ENCODE results near the gene OARD1.

The OARD1 gene

DNA sequence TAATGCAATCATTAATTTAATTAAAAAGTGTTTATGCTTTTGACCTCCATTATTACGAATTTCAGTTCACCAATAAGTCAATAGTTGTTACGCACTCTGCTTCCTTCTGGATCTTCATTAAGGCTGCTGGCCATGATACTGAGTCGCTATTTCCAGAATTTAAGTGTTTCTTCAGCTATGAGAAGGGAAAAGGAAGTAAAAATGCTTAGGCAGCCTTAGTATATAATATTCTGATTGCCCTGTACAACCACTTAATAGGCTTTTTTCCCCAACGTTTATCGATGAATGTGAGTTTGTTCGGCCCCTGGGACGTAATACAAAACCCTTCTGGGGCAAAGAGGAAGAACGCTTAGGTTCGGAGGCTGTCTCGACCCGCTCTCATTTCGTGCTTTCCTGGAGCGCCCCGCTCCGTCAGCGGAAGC is 644 bp downstream of the OARD1 start:
- DNase-seq (no peak), ATAC-seq (replicated peaks) (no peak)
- peaks cover 34% of the 10 kb centered on the region for H3K36me3 Mint-ChIP-seq (ENCODE audit: insufficient read depth)
- peak overlapping the region; percentile 93 to 94 for H3K4me3 Mint-ChIP-seq
- H3K27me3 Mint-ChIP-seq, result no peaks in the 10 kb centered on the region
- H3K9me3 Mint-ChIP-seq, result no peaks in the 10 kb centered on the region
- H3K4me1 Mint-ChIP-seq (ENCODE audit: low read depth in 2 of 2), result peaks cover 37 to 46% of the 10 kb centered on the region in 2 donors
- H3K27ac Mint-ChIP-seq, result peak overlapping the region; percentile 94 to 95

DNA sequence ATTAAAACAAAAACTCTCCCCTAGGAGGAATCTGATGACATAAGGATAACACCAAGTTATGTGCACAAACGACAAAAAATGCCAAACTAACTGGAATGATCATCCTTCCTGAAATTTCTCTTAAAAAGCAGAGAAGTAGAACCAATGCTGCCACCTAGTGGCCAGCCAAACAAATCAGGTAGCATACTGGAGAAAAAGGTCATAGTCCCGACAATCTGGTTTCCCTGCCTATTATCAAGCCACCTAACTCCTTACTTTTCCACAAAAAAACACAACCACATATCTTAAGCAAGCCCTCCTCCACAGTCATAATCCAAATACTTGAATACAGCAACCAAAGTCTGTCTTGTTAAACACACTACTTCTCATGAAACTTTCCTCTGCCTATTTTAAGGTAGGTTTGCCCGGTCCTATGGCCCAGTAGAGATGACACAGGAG is 5.3 kb downstream of the OARD1 start:
- Mint-ChIP-seq H3K27me3 (no peaks in the 10 kb centered on the region), H3K27ac (peak overlapping the region; percentile 8 to 59), H3K36me3 (ENCODE audit: insufficient read depth) (peaks cover 35% of the 10 kb centered on the region), H3K4me1 (ENCODE audit: low read depth in 2 of 2) (peaks cover 15 to 25% of the 10 kb centered on the region in 2 donors), H3K4me3 (no peak overlapping the region), H3K9me3 (no peaks in the 10 kb centered on the region)
- DNase-seq, result peak; percentile 50 to 55 (median 51)
- ATAC-seq (replicated peaks), result no peak

DNA sequence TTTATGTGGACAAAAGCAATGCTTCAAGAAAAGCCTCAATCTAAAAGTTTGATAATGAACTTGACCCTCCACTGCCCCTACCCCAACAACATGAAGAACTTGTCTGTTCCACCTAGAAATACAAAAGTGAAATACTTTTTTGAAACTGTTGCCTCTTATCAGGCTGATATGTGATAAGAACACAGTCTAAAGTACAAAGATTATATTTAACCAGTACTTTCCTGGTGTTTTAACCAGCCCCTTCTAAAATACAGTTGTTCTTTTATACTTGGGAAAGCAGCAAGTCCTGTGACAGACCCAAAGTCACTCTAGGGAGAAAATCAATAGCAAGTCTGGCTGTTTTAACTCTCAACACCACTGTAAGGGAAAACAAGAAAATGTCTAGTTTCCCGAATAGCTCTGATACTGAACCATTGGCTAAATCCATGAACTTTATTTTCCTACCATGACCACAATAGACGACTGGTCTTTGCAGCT is 6.6 kb downstream of the OARD1 start:
- no peak for DNase-seq
- Mint-ChIP-seq H3K4me3 (no peak overlapping the region), H3K27ac (no peak overlapping the region), H3K36me3 (ENCODE audit: insufficient read depth) (peaks cover 37% of the 10 kb centered on the region), H3K9me3 (no peaks in the 10 kb centered on the region), H3K4me1 (ENCODE audit: low read depth in 2 of 2) (peaks cover 7 to 12% of the 10 kb centered on the region in 2 donors), H3K27me3 (no peaks in the 10 kb centered on the region)
- ATAC-seq (replicated peaks), result no peak

DNA sequence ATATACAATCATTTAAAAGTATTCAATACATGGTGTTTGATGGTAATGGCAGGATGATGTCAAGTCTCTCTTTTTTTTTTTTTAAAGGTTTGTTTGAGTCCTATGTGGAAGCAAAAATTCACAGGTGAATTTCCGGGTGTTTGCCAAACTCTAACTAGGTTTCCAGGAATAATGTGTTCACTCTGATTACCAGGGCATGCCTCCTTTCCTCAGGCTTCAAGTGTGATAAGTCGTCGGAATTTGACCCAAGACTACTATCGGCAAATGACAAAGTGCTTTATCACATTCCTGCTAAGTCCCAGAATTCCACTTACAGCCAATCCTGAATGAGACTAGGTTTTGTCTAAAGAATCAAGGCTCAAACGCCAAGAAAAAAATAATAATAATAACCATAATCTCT is 7.3 kb downstream of the OARD1 start:
- peaks cover 35% of the 10 kb centered on the region for H3K36me3 Mint-ChIP-seq (ENCODE audit: insufficient read depth)
- DNase-seq (no peak), ATAC-seq (replicated peaks) (no peak)
- no peaks in the 10 kb centered on the region for H3K27me3 Mint-ChIP-seq
- H3K4me3 Mint-ChIP-seq, result no peak overlapping the region
- H3K27ac Mint-ChIP-seq, result no peak overlapping the region
- H3K9me3 Mint-ChIP-seq, result no peaks in the 10 kb centered on the region
- peaks cover 6 to 11% of the 10 kb centered on the region in 2 donors for H3K4me1 Mint-ChIP-seq (ENCODE audit: low read depth in 2 of 2)

DNA sequence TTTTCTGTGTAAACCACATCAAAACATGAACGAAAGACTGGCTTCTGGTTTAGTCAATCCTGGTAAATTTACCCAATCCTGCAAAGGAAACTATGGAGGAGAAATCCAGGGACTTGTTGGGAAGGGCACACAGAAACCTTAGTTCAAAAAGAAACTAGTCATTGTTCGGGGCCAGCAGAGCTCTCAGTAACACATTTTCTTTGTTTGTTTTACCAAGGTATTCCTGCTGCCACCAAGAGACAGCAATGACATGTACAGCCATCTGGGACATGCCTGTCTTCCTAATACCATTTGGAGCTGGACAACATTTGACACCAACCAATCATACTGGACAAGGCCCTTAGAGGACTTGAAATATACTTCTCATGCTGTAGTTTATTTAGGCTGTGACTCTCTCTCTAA is 8.3 kb downstream of the OARD1 start:
- H3K9me3 Mint-ChIP-seq, result no peaks in the 10 kb centered on the region
- H3K27ac Mint-ChIP-seq, result no peak overlapping the region
- peaks cover 6 to 15% of the 10 kb centered on the region in 2 donors for H3K4me1 Mint-ChIP-seq (ENCODE audit: low read depth in 2 of 2)
- DNase-seq, result no peak
- no peak for ATAC-seq (replicated peaks)
- no peak overlapping the region for H3K4me3 Mint-ChIP-seq
- peaks cover 33% of the 10 kb centered on the region for H3K36me3 Mint-ChIP-seq (ENCODE audit: insufficient read depth)
- no peaks in the 10 kb centered on the region for H3K27me3 Mint-ChIP-seq

DNA sequence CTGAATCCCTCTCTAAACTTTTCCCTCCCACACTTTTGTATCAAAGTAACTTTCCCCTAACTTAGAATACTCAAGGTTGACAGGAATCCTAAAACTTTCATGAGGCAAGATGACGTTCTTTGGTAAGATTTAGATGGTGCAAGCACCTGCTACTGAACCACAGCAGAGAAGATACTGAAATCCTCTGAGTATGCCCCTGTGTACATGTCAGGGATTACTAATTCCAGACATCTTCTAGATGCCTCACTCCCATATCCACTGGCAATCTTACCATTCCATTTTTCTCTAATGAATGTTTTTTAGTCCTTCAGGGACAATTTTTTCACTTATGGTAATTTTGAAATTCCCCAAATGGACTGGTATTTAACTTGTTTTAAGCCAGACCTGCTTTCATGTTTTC is 10.1 kb downstream of the OARD1 start:
- Mint-ChIP-seq H3K27me3 (no peaks in the 10 kb centered on the region), H3K9me3 (no peaks in the 10 kb centered on the region), H3K4me3 (no peak overlapping the region), H3K27ac (no peak overlapping the region), H3K4me1 (ENCODE audit: low read depth in 2 of 2) (peaks cover 4 to 17% of the 10 kb centered on the region in 2 donors), H3K36me3 (ENCODE audit: insufficient read depth) (peaks cover 31% of the 10 kb centered on the region)
- no peak for DNase-seq
- ATAC-seq (replicated peaks), result no peak

DNA sequence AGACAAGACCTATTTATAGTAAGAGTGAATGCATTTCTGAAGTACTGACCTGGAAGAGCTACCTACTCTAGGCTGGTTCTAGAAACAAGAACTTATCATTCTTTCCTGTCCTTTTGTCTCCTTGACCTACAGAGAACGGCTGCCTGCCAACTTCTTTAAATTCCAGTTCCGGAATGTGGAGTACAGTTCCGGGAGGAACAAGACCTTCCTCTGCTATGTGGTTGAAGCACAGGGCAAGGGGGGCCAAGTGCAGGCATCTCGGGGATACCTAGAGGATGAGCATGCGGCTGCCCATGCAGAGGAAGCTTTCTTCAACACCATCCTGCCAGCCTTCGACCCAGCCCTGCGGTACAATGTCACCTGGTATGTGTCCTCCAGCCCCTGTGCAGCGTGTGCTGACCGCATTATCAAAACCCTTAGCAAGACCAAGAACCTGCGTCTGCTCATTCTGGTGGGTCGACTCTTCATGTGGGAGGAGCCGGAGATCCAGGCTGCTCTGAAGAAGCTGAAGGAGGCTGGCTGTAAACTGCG is 10.9 kb downstream of the OARD1 start:
- Mint-ChIP-seq H3K36me3 (ENCODE audit: insufficient read depth) (peaks cover 24% of the 10 kb centered on the region), H3K27me3 (no peaks in the 10 kb centered on the region), H3K27ac (no peak overlapping the region), H3K9me3 (no peaks in the 10 kb centered on the region), H3K4me1 (ENCODE audit: low read depth in 2 of 2) (peaks cover 0 to 10% of the 10 kb centered on the region in 2 donors), H3K4me3 (no peak overlapping the region)
- DNase-seq (no peak), ATAC-seq (replicated peaks) (no peak)

DNA sequence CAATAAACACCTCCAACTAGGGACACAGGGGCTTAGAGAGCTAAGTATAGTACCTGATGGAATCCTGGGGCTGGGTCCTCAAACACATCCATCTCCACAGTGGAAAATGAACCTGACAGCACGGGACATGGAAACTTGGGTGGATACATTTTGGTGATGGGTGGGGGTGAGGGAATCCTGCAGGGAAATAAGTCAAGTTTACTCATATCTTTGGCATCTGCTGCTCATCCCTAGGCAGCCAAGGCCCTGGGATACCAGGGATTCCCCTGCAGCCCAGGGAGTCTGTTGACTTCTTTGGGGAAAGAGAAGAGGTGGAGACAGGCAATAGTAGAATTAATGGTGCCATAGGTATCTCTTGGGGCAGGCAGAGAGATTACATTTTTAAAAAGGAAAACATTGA is 12.6 kb downstream of the OARD1 start:
- H3K9me3 Mint-ChIP-seq, result no peaks in the 10 kb centered on the region
- no peak overlapping the region for H3K4me3 Mint-ChIP-seq
- DNase-seq (no peak), ATAC-seq (replicated peaks) (no peak)
- H3K27ac Mint-ChIP-seq, result no peak overlapping the region
- no peaks in the 10 kb centered on the region for H3K27me3 Mint-ChIP-seq
- H3K4me1 Mint-ChIP-seq (ENCODE audit: low read depth in 2 of 2), result peaks cover 0 to 10% of the 10 kb centered on the region in 2 donors
- peaks cover 17% of the 10 kb centered on the region for H3K36me3 Mint-ChIP-seq (ENCODE audit: insufficient read depth)

DNA sequence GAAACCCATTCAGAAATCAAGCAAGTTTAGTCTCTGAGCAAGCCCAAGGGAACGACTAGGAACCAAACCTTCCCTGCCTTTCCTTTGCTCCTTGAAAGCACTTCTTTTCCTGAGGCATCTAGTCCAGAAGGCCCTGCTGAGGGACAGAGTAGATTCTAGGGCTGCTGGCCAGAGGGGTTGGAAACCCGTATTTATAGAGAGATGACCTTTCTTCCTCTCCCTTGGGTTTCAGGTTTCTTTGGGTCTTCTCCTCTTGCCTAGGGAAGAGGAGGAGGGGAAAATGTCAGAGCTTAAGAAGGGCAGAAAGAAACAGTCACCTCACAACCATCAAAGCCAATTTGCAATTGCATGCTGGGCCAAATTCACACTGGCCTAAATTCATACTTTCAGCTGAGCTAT is 13.4 kb downstream of the OARD1 start:
- Mint-ChIP-seq H3K27me3 (no peaks in the 10 kb centered on the region), H3K36me3 (ENCODE audit: insufficient read depth) (peaks cover 17% of the 10 kb centered on the region), H3K4me3 (no peak overlapping the region), H3K27ac (no peak overlapping the region), H3K9me3 (no peaks in the 10 kb centered on the region), H3K4me1 (ENCODE audit: low read depth in 2 of 2) (peaks cover 0 to 10% of the 10 kb centered on the region in 2 donors)
- DNase-seq, result no peak
- no peak for ATAC-seq (replicated peaks)

DNA sequence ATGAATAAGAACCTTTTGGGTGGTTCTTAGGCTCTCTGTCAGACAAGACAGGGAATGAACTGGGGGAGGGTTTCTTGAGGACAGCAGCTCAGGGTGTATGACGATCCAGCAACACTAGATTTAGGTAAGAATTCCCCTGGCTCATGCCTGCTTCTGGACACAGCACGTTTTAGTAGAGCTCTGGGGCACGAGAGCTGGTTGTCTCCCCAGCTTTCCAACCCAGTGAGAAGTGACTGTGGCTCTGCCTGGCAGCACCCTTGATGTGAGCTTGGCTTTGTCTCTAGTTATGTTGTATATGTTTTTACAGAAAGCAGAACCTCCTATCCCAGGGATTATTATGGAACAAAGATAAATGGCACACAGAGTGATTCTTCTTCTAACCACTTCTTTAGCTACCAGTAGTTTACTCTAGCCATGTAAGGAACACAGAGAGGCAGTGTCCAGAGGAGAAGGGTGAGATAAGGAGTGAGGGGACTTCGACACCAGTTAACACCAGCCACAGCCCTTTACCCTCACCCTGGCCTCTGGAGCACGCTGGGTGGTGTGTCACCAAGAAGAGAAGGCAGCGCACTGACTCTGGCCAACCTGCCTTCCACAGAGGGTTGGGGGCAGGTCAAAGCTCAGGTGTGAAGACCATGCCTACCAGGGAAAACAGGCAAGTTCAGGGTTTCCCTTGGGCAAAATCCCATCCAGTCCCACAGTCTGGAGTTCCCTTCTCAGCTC is 15.2 kb downstream of the OARD1 start:
- H3K27me3 Mint-ChIP-seq, result no peaks in the 10 kb centered on the region
- no peak for DNase-seq
- no peak overlapping the region for H3K27ac Mint-ChIP-seq
- no peaks in the 10 kb centered on the region for H3K9me3 Mint-ChIP-seq
- ATAC-seq (replicated peaks), result no peak
- peaks cover 8% of the 10 kb centered on the region for H3K36me3 Mint-ChIP-seq (ENCODE audit: insufficient read depth)
- no peak overlapping the region for H3K4me3 Mint-ChIP-seq
- peaks cover 10 to 20% of the 10 kb centered on the region in 2 donors for H3K4me1 Mint-ChIP-seq (ENCODE audit: low read depth in 2 of 2)

DNA sequence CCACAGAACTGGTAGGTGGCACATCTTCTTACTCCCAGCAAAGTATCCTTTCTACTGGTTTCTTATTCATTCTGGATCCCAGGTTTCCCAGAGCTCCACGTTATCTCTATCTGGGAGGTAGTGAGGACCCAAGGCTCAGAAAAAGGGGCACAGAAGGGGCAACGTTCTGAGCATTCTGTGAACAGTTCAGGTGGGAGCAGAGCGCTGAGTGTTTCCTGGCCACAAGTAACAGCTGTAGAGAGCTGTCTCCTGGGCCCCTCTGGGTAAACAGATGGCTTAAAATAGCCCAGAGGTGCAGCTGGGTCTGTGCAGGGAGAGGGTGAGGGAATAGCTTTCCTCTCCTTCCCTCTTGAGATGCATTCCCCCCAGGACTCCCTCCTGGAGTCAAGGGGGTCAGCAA is 17.0 kb downstream of the OARD1 start:
- no peaks in the 10 kb centered on the region for H3K27me3 Mint-ChIP-seq
- no peak overlapping the region for H3K27ac Mint-ChIP-seq
- H3K36me3 Mint-ChIP-seq (ENCODE audit: insufficient read depth), result peaks cover 7% of the 10 kb centered on the region
- DNase-seq, result no peak
- H3K9me3 Mint-ChIP-seq, result no peaks in the 10 kb centered on the region
- H3K4me1 Mint-ChIP-seq (ENCODE audit: low read depth in 2 of 2), result peaks cover 14 to 23% of the 10 kb centered on the region in 2 donors
- no peak for ATAC-seq (replicated peaks)
- H3K4me3 Mint-ChIP-seq, result no peak overlapping the region

DNA sequence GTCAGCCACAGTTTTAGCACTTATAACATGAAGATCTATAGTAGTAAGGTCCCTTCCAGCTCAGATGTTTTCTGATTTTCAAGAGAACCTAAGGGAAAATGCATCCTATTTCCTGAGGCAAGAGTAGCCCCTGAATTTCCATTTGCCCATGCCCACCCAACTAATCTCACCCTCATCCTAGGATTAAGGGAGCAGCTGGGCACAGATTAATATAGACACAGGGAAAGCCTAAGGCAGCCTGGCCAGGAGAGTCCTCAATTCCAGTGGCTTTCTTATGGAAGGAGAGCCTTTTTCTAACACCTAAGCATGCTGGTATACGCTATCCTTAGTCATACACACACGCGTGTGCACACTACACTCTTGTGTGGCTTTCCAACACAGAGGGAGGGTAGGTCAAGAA is 17.6 kb downstream of the OARD1 start:
- no peaks in the 10 kb centered on the region for H3K27me3 Mint-ChIP-seq
- H3K4me1 Mint-ChIP-seq (ENCODE audit: low read depth in 2 of 2), result peaks cover 14 to 23% of the 10 kb centered on the region in 2 donors
- H3K27ac Mint-ChIP-seq, result no peak overlapping the region
- no peak for ATAC-seq (replicated peaks)
- peaks cover 7% of the 10 kb centered on the region for H3K36me3 Mint-ChIP-seq (ENCODE audit: insufficient read depth)
- no peak overlapping the region for H3K4me3 Mint-ChIP-seq
- H3K9me3 Mint-ChIP-seq, result no peaks in the 10 kb centered on the region
- DNase-seq, result no peak

DNA sequence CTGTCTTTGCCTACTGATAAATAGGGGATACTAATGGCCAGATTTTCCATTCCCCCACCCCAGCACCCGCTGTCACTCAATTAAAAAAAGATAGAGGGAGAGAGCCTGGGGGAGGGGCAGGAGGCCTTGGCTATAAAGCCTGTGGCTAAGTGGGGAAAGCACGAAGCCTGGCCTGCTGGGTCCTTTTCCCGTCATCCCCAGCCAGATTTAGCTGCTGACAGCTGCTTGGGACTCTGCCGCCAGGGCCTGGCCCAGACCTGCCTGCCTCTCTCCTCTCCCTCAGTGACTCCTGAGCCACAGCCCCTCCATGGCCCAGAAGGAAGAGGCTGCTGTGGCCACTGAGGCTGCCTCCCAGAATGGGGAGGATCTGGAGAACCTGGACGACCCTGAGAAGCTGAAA is 19.1 kb downstream of the OARD1 start, which contains the start of gene APOBEC2:
TSS of gene APOBEC2 (plus strand) at position 162 of the 400 bp plus-strand sequence. CDS start at position 308, 146 bp downstream.
- H3K9me3 Mint-ChIP-seq, result no peaks in the 10 kb centered on the region
- peak within 1 kb of the TSS in 1 of 2 donors; percentile 1 for H3K4me3 Mint-ChIP-seq
- ATAC-seq (replicated peaks) (no peak), DNase-seq (no peak)
- H3K27me3 Mint-ChIP-seq, result no peaks in the 10 kb centered on the region
- peaks cover 7% of the 10 kb centered on the region for H3K36me3 Mint-ChIP-seq (ENCODE audit: insufficient read depth)
- H3K4me1 Mint-ChIP-seq (ENCODE audit: low read depth in 2 of 2), result peaks cover 13 to 14% of the 10 kb centered on the region in 2 donors
- H3K27ac Mint-ChIP-seq, result peak within 1 kb of the TSS in 1 of 2 donors; percentile 76

DNA sequence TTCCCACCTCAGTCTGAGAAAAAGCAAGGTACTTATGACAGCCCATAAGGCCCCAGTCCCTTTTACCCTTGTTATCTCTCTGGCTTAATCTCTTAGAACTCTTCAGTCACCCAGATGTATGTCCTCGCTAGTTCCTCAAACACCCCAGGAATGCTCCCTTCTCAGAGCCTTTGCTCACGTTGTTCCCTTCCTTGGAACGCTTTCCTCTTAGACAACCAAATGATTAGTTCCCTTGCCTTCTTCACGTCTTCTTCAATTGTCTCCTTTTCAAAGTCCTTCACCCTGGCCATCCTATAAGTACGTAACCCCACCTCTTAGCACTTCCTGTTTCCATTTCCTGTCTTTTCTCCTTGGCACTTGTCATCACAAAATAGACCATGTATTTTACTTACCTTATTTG is 20.3 kb downstream of the OARD1 start:
- no peak for ATAC-seq (replicated peaks)
- no peaks in the 10 kb centered on the region for H3K27me3 Mint-ChIP-seq
- H3K36me3 Mint-ChIP-seq (ENCODE audit: insufficient read depth), result peaks cover 7% of the 10 kb centered on the region
- H3K4me1 Mint-ChIP-seq (ENCODE audit: low read depth in 2 of 2), result peaks cover 13 to 14% of the 10 kb centered on the region in 2 donors
- no peaks in the 10 kb centered on the region for H3K9me3 Mint-ChIP-seq
- no peak for DNase-seq
- H3K27ac Mint-ChIP-seq, result no peak overlapping the region
- H3K4me3 Mint-ChIP-seq, result peak overlapping the region in 1 of 2 donors; percentile 1

Measured in effector memory CD8-positive, alpha-beta T cell (primary cell).